Endodermal cell (in vitro differentiated cells): ENCODE data around the gene ARHGEF26. TPM values are rescaled to one million over a fixed set of nuclear protein-coding genes. Genes with fewer than 3 reads are reported as not detected.

Experiments used
- DNase-seq: peaks from one replicate; pipeline ENCODE4 v3.0.0-alpha.2; 2017
- H3K27ac ChIP-seq: 2 replicates; pipeline ENCODE4 v1.5.1; 2013; ENCODE audit warnings: mild to moderate bottlenecking, low read depth, low read length, moderate library complexity
- H3K27me3 ChIP-seq: 2 replicates; pipeline ENCODE4 v1.6.1; 2013; ENCODE audit warnings: mild to moderate bottlenecking, low read length, moderate library complexity; ENCODE audit not compliant: insufficient read depth, control insufficient read depth, poor library complexity, severe bottlenecking
- H3K36me3 ChIP-seq: 2 replicates; pipeline ENCODE4 v1.7.0; 2013; ENCODE audit warnings: mild to moderate bottlenecking, low read length, moderate library complexity; ENCODE audit not compliant: control insufficient read depth, insufficient read depth
- H3K4me1 ChIP-seq: one replicate; pipeline ENCODE4 v1.7.0; 2013; ENCODE audit warnings: low read length; ENCODE audit not compliant: control insufficient read depth, insufficient read depth
- H3K4me3 ChIP-seq: 2 replicates; pipeline ENCODE4 v1.5.1; 2013; ENCODE audit warnings: mild to moderate bottlenecking, low read length, moderate library complexity
- H3K9ac ChIP-seq: 2 replicates; pipeline ENCODE4 v1.6.1; 2013; ENCODE audit warnings: mild to moderate bottlenecking, low read length, moderate library complexity; ENCODE audit not compliant: poor library complexity, severe bottlenecking; ENCODE audit errors: extremely low read depth
- H3K9me3 ChIP-seq: 2 replicates; pipeline ENCODE4 v1.6.1; 2013; ENCODE audit warnings: mild to moderate bottlenecking, low read length, moderate library complexity; ENCODE audit not compliant: control insufficient read depth
- H3K27ac Mint-ChIP-seq: 2 replicates; pipeline ENCODE4 v1.8.0; 2020; ENCODE audit warnings: mixed read lengths
- H3K27me3 Mint-ChIP-seq: 2 replicates; pipeline ENCODE4 v1.8.0; 2021; ENCODE audit warnings: mild to moderate bottlenecking, mixed read lengths; ENCODE audit not compliant: insufficient read depth
- H3K36me3 Mint-ChIP-seq: 2 replicates; pipeline ENCODE4 v1.8.0; 2020; ENCODE audit warnings: low read depth, mixed read lengths
- H3K4me1 Mint-ChIP-seq: 2 replicates; pipeline ENCODE4 v1.8.0; 2020; ENCODE audit warnings: mixed read lengths
- H3K4me3 Mint-ChIP-seq: 2 replicates; pipeline ENCODE4 v1.8.0; 2020; ENCODE audit warnings: mild to moderate bottlenecking, moderate library complexity, mixed read lengths
- H3K9me3 Mint-ChIP-seq: 2 replicates; pipeline ENCODE4 v1.8.0; 2020; ENCODE audit warnings: mild to moderate bottlenecking, mixed read lengths
- CTCF ChIP-seq: fragments of 200-600 bp; sonication (generic); conservative IDR thresholded peaks from 2 replicates; pipeline ENCODE4 v1.5.0; 2021; ENCODE audit warnings: antibody characterized with exemption, mild to moderate bottlenecking
- WGBS, 2 experiments: methylation state at CpG; one replicate each; pipeline versions ENCODE4 v1.1.5 to v1.1.7; 2013; ENCODE audit warnings: missing lambda C conversion rate in 2 of 2, mixed read lengths in 1 of 2; ENCODE audit not compliant: insufficient coverage in 1 of 2, insufficient read length in 1 of 2; 5-methylcytosine and 5-hydroxymethylcytosine counted together
- total RNA-seq, 2 donors: library from RNA; stranded (reverse); fragmentation: NEBNext Ultra II Directional in 1 of 2; extraction: Animal tissue kit (Norgen Biotek cat#: 25700) in 1 of 2; gene quantifications; 2 replicates in 1 of 2; 3 replicates in 1 of 2; pipeline ENCODE4 v1.2.1, GENCODE V29; 2021

ARHGEF26 gene
- total RNA-seq, 2 donors from 2014 or later, result 10.1 to 12.4 TPM

- H3K36me3 Mint-ChIP-seq, result no peaks in the 10 kb centered on the region
- H3K9me3 ChIP-seq, result no peaks in the 10 kb centered on the region
- peaks cover 8% of the 10 kb centered on the region for H3K4me1 Mint-ChIP-seq
- no peak overlapping the region for H3K27ac ChIP-seq
- no peak overlapping the region for H3K4me3 Mint-ChIP-seq
- no peak overlapping the region for H3K9ac ChIP-seq
- DNase-seq, result no peak
- no peak for TF ChIP-seq CTCF
- H3K27me3 ChIP-seq, result no peaks in the 10 kb centered on the region
- no peak overlapping the region for H3K4me3 ChIP-seq
- no peaks in the 10 kb centered on the region for H3K9me3 Mint-ChIP-seq
- no peak overlapping the region for H3K27ac Mint-ChIP-seq
- no peaks in the 10 kb centered on the region for H3K27me3 Mint-ChIP-seq
- H3K4me1 ChIP-seq, result no peaks in the 10 kb centered on the region
- peaks cover under 1% of the 10 kb centered on the region for H3K36me3 ChIP-seq
Observed at GRCh38 chr3:154182975-154183374, 61.8 kb downstream of the ARHGEF26 start.

- Mint-ChIP-seq H3K27ac (no peak overlapping the region), H3K27me3 (no peaks in the 10 kb centered on the region), H3K4me3 (no peak overlapping the region), H3K36me3 (no peaks in the 10 kb centered on the region), H3K9me3 (no peaks in the 10 kb centered on the region), H3K4me1 (peaks cover 8% of the 10 kb centered on the region)
- Histone ChIP-seq H3K4me1 (no peaks in the 10 kb centered on the region), H3K9me3 (no peaks in the 10 kb centered on the region), H3K27me3 (no peaks in the 10 kb centered on the region), H3K36me3 (peaks cover 6% of the 10 kb centered on the region), H3K4me3 (no peak overlapping the region), H3K9ac (no peak overlapping the region), H3K27ac (no peak overlapping the region)
- no peak for TF ChIP-seq CTCF
- WGBS, 2 experiments, result 89 to 94% methylated on average over 3 to 4 of the region's 4 CpGs
- no peak for DNase-seq
Observed at GRCh38 chr3:154184582-154184981, 63.4 kb downstream of the ARHGEF26 start.

- Histone ChIP-seq H3K36me3 (peaks cover 6% of the 10 kb centered on the region), H3K4me1 (no peaks in the 10 kb centered on the region), H3K9me3 (no peaks in the 10 kb centered on the region), H3K4me3 (no peak overlapping the region), H3K9ac (no peak overlapping the region), H3K27ac (no peak overlapping the region), H3K27me3 (no peaks in the 10 kb centered on the region)
- WGBS, 2 experiments, result 95 to 100% methylated on average over 3 of the region's 3 CpGs
- no peak for TF ChIP-seq CTCF
- no peak for DNase-seq
- Mint-ChIP-seq H3K4me3 (no peak overlapping the region), H3K36me3 (peaks cover 3% of the 10 kb centered on the region), H3K27ac (no peak overlapping the region), H3K4me1 (no peaks in the 10 kb centered on the region), H3K27me3 (no peaks in the 10 kb centered on the region), H3K9me3 (no peaks in the 10 kb centered on the region)
Observed at GRCh38 chr3:154188437-154188836, 67.2 kb downstream of the ARHGEF26 start.
